Hepatocyte (in vitro differentiated cells): Measurements from ENCODE around the gene PUS10.

Experiments used
- EZH2 ChIP-seq: fragments of 200-600 bp; sonication (generic); IDR thresholded peaks from 2 replicates; pipeline ENCODE4 v1.6.1; 2016; ENCODE audit warnings: antibody characterized with exemption, mild to moderate bottlenecking, borderline replicate concordance
- TF ChIP-seq, protein P1 (sequence below): fragments of 200-600 bp; sonication (generic); IDR thresholded peaks from 2 replicates; pipeline ENCODE4 v1.5.1; 2016; ENCODE audit warnings: antibody characterized with exemption, mild to moderate bottlenecking; ENCODE audit not compliant: poor library complexity

DNA sequence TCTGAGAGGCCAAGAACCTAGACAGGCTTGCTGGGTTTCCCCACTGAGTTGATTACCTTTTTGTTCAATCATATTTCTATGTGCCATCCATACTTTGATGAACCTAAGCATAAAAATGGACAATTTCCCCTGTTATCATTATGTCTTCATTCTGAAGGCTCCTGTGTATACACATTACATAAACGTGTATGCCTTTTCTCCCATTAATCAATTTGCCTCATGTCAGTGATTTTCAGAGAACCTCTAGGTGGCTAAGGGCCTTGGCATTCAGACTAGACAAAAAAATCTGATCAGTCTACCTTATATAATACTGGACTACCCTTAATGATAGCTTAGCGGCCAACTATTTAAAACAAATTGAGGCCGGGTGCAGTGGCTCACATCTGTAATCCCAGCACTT is 4.7 kb downstream of the PUS10 start:
- TF ChIP-seq, protein P1, sequence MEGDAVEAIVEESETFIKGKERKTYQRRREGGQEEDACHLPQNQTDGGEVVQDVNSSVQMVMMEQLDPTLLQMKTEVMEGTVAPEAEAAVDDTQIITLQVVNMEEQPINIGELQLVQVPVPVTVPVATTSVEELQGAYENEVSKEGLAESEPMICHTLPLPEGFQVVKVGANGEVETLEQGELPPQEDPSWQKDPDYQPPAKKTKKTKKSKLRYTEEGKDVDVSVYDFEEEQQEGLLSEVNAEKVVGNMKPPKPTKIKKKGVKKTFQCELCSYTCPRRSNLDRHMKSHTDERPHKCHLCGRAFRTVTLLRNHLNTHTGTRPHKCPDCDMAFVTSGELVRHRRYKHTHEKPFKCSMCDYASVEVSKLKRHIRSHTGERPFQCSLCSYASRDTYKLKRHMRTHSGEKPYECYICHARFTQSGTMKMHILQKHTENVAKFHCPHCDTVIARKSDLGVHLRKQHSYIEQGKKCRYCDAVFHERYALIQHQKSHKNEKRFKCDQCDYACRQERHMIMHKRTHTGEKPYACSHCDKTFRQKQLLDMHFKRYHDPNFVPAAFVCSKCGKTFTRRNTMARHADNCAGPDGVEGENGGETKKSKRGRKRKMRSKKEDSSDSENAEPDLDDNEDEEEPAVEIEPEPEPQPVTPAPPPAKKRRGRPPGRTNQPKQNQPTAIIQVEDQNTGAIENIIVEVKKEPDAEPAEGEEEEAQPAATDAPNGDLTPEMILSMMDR: no peak
- TF ChIP-seq EZH2: no peak
